Cardiac muscle cell (in vitro differentiated cells and primary cell): ENCODE results near the gene NAP1L4. TPM values are rescaled to one million over a fixed set of nuclear protein-coding genes. Genes with fewer than 3 reads are reported as not detected.

Experiments
- DNase-seq, 2 donors: peaks; one replicate each; pipeline versions ENCODE4 v3.0.0 to v3.0.0-alpha.2; 2010 to 2017; ENCODE audit warnings: low read depth in 1 of 2, low spot score in 1 of 2
- H3K27ac ChIP-seq: fragments of 200-600 bp; sonication (generic); 2 replicates; pipeline ENCODE4 v1.5.1; 2016
- H3K27me3 ChIP-seq: fragments of 200-600 bp; sonication (generic); 2 replicates; pipeline ENCODE4 v1.6.0; 2016; ENCODE audit warnings: control low read depth
- H3K36me3 ChIP-seq: fragments of 200-600 bp; sonication (generic); 2 replicates; pipeline ENCODE4 v1.5.1; 2016; ENCODE audit warnings: control low read depth
- H3K4me1 ChIP-seq: fragments of 200-600 bp; sonication (generic); 2 replicates; pipeline ENCODE4 v1.8.1; 2017; ENCODE audit warnings: low read depth, mild to moderate bottlenecking, mixed run types
- H3K4me3 ChIP-seq: fragments of 200-600 bp; sonication (generic); 2 replicates; pipeline ENCODE4 v1.5.1; 2016; ENCODE audit warnings: mild to moderate bottlenecking
- H3K9me3 ChIP-seq: fragments of 200-600 bp; sonication (generic); 2 replicates; pipeline ENCODE4 v1.5.1; 2017; ENCODE audit warnings: low read depth, mild to moderate bottlenecking, control low read depth
- polyA plus RNA-seq: library from polyadenylated mRNA; unstranded; fragments of >200 nt; fragmentation: Nextera tagmentation; extraction: Ambion mirVana; gene quantifications from 2 replicates; pipeline ENCODE4 v1.2.1, GENCODE V29; 2016
- total RNA-seq: library from RNA; depleted of rRNA; stranded (reverse); fragments of >200 nt; gene quantifications from 2 replicates; pipeline ENCODE4 v1.2.3, GENCODE V29; 2016
- TF ChIP-seq, protein P1 (sequence below): IDR thresholded peaks from 2 replicates; pipeline ENCODE4 v1.5.1; 2012; ENCODE audit warnings: low read depth, mild to moderate bottlenecking, low read length

Gene NAP1L4
- total and polyA plus RNA-seq, 2 experiments from 2014 or later: 132 to 254 TPM

DNA sequence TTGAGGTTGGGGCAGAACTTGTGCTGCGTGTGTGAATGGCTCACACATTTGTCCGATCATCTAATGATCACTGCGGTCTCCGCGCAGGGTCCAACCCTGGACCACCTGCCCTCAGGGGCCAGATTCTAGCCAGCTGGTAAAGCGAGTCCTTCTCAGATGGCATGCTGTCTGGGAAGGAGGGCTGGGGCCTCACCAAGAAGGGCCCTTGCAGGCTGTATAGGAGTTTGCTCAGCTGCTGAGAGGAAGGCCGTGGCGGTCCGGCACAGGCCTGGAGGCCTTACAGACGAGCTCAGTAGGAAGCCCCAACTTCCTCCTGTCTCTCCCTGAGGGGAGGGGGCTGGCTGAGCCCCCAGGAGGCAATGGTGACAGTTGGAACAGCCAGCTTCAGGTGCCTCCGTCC lies 76.7 kb downstream of the NAP1L4 start:
- H3K9me3 ChIP-seq: no peaks in the 10 kb centered on the region
- H3K4me1 ChIP-seq: peaks cover 18% of the 10 kb centered on the region
- no peak for DNase-seq

DNA sequence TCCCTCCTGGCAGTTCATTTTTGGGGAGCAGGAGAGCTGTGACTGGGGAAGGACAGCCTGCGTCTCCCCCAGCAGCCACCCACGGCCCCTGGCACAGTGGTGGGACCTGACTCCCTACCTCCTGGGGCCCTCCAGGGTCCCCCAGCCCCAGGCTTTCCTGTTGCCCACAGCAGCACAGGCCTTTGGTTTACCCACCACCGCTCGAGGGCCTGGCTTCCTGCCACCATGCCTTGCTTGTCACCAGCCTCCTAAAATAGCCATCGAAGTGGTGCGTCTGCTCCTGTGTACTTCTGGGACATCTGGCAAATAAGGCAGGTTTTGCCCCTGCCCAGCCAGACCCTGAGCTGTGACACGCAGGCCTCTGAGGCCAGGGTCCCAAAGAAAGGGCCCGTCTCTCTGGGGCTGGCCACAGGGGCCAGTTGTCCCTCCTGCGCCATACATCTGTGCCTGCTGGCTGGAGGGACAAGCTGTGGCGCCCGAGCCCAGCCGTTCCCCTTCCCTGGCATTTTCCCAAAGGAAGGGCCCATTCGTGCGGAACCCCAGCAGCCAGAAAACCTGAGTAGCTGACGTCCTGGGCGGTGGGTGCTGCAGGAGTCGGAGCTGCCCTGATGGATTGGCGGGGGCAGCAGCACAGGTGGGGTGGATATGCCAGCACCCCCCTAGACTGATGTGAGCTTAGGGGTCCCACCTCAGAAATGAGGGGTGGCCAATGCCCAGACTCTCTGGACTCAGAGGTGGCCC lies 77.5 kb downstream of the NAP1L4 start:
- Histone ChIP-seq H3K9me3 (no peaks in the 10 kb centered on the region), H3K27ac (peak overlapping the region; percentile 84), H3K36me3 (no peaks in the 10 kb centered on the region), H3K4me3 (no peak overlapping the region), H3K4me1 (peaks cover 18% of the 10 kb centered on the region), H3K27me3 (peaks cover 12% of the 10 kb centered on the region)
- DNase-seq: peak in 1 of 2 donors; percentile 85
- TF ChIP-seq, protein P1, sequence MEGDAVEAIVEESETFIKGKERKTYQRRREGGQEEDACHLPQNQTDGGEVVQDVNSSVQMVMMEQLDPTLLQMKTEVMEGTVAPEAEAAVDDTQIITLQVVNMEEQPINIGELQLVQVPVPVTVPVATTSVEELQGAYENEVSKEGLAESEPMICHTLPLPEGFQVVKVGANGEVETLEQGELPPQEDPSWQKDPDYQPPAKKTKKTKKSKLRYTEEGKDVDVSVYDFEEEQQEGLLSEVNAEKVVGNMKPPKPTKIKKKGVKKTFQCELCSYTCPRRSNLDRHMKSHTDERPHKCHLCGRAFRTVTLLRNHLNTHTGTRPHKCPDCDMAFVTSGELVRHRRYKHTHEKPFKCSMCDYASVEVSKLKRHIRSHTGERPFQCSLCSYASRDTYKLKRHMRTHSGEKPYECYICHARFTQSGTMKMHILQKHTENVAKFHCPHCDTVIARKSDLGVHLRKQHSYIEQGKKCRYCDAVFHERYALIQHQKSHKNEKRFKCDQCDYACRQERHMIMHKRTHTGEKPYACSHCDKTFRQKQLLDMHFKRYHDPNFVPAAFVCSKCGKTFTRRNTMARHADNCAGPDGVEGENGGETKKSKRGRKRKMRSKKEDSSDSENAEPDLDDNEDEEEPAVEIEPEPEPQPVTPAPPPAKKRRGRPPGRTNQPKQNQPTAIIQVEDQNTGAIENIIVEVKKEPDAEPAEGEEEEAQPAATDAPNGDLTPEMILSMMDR: no peak

More for the DNA sequence above, 76.7 kb downstream of the NAP1L4 start:
- Histone ChIP-seq H3K27me3 (peaks cover 4% of the 10 kb centered on the region), H3K36me3 (no peaks in the 10 kb centered on the region), H3K4me3 (no peak overlapping the region), H3K27ac (no peak overlapping the region)
- TF ChIP-seq, protein P1: no peak

DNA sequence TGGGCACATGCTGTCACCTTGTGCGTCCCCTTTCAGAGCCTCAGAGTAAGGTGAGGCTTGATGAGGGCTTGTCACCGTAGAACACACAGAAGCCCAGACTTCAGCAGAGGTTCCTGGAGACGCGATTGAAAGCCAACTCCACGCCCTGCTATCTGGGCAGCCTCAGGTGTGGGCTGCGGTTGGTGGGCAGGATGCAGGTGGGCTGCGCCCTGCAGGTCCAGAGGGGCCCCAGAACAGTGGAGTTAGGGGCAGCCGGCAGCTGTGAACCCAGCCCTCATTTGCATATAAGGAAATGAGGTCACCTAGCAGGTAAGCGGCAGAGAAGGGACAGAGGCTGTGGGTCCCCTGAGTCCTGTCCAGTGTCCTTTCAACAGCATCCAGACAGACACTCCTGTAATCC lies 78.4 kb downstream of the NAP1L4 start:
- Histone ChIP-seq H3K9me3 (no peaks in the 10 kb centered on the region), H3K27ac (peak overlapping the region; percentile 84), H3K4me3 (no peak overlapping the region), H3K36me3 (no peaks in the 10 kb centered on the region), H3K4me1 (peaks cover 18% of the 10 kb centered on the region), H3K27me3 (peaks cover 21% of the 10 kb centered on the region)
- TF ChIP-seq, protein P1: no peak
- DNase-seq: no peak

DNA sequence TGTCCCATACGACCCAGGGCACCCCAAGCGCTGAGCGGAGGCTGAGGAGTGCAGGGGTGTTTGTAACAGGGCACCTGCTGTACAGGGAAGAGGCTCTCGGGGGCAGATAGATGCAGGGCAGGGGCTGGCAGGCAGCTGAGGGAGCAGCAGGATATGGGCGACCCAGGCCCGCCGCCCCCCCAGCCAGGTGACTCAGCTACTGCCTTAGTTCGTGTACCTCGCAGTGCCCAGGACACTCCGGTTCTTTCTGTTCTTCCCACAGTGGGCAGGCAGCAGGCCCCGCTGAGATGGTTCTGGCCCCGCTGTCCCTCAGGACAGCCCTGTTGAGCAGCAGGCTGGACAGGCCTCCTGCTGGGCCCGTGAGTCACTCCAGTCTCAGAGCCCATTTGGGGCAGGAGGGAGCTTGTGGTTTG lies 79.1 kb downstream of the NAP1L4 start:
- TF ChIP-seq, protein P1: no peak
- Histone ChIP-seq H3K27ac (no peak overlapping the region), H3K9me3 (no peaks in the 10 kb centered on the region), H3K4me3 (no peak overlapping the region), H3K36me3 (no peaks in the 10 kb centered on the region), H3K27me3 (peaks cover 28% of the 10 kb centered on the region), H3K4me1 (peaks cover 18% of the 10 kb centered on the region)
- peak in 1 of 2 donors; percentile 26 for DNase-seq

DNA sequence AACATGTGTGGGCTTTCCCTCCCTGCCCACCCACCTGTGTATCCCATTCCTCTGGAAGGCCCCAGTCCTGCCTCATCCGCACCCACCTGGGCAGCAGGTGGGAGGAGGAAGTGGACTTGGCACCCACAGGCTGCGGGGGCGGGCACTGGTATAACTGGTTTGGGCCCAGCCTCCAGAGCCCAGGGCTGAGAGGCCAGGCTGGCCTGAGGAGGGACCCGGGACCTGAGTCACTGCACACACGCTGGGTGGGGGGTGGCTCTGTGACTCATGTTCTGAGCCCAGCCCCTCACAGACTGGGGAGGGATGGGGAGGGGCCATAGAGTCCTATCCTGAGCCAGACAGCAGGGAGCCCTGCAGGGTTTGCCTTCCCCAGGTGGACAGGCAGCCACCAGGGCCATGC lies 79.6 kb downstream of the NAP1L4 start:
- H3K27me3 ChIP-seq: peaks cover 33% of the 10 kb centered on the region
- peak in 1 of 2 donors; percentile 63 for DNase-seq
- H3K27ac ChIP-seq: no peak overlapping the region

More for the DNA sequence above, 79.6 kb downstream of the NAP1L4 start:
- no peak overlapping the region for H3K4me3 ChIP-seq
- peaks cover 18% of the 10 kb centered on the region for H3K4me1 ChIP-seq
- H3K9me3 ChIP-seq: no peaks in the 10 kb centered on the region
- H3K36me3 ChIP-seq: no peaks in the 10 kb centered on the region
- TF ChIP-seq, protein P1: no peak
